HepG2 (cell line): ENCODE measurements around the gene PDPK1. TPM values are rescaled to one million over a fixed set of nuclear protein-coding genes. Genes with fewer than 3 reads are reported as not detected.

ENCODE experiments used
- ATAC-seq: fragments of 200-7000 bp; cut with Tn5 transposase; 3 replicates; pipeline ENCODE4 v1.9.1; 2020; ENCODE audit warnings: mild to moderate bottlenecking, moderate library complexity
- BruUV-seq: library from RNA; stranded (reverse); fragments of 400-500 nt; replicated peaks from 2 replicates; lab custom pipeline; 2021; lab: Mats Ljungman, UMichigan
- CTCF ChIA-PET: fragments of 300-600 bp; formaldehyde crosslinking; extraction: SDS; loops from one replicate; lab custom pipeline; 2021; ENCODE audit warnings: low total read pairs, inconsistent platforms, low intra/inter-chr PET ratio; lab: Yijun Ruan, JAX
- POLR2A ChIA-PET: fragments of 350-600 bp; sonication (Branson Sonifier 250); formaldehyde crosslinking; loops from one replicate; lab custom pipeline; 2020; ENCODE audit warnings: antibody characterized with exemption, inconsistent platforms; lab: Yijun Ruan, JAX
- DNase-seq: peaks from one replicate; pipeline ENCODE4 v3.0.0-alpha.2; 2015; ENCODE audit warnings: low spot score
- FAIRE-seq: peaks from 3 replicates; lab custom pipeline; 2011; peaks lifted over from hg19 to GRCh38; lab: Jason Lieb, UNC
- H2AFZ ChIP-seq: one replicate; pipeline ENCODE4 v1.6.1; 2011; ENCODE audit warnings: low read length, inconsistent platforms
- H3K27ac ChIP-seq: fragments of 300-600 bp; 3 replicates; pipeline ENCODE4 v1.8.0; 2011; ENCODE audit warnings: mixed run types, mild to moderate bottlenecking, mixed read lengths, low read length, inconsistent platforms; ENCODE audit not compliant: insufficient read depth; ENCODE audit errors: extremely low read length
- H3K27me3 ChIP-seq, 2 experiments: fragments of 200-600 bp in 1 of 2; 2 replicates in 1 of 2; 3 replicates in 1 of 2; pipeline versions ENCODE4 v1.6.0 to v1.8.0; 2011; ENCODE audit warnings: low read length in 2 of 2, mild to moderate bottlenecking in 2 of 2, moderate library complexity in 2 of 2, inconsistent platforms in 1 of 2; ENCODE audit not compliant: insufficient read depth in 2 of 2, control insufficient read depth in 1 of 2
- H3K36me3 ChIP-seq, 2 experiments: fragments of 200-600 bp in 1 of 2; replicated peaks in 1 of 2; 2 replicates in 1 of 2; 3 replicates in 1 of 2; pipeline versions ENCODE4 v1.5.1 to v1.8.0; 2011; ENCODE audit warnings: low read length in 2 of 2, inconsistent platforms in 1 of 2; ENCODE audit not compliant: insufficient read depth in 2 of 2, control insufficient read depth in 1 of 2
- H3K4me1 ChIP-seq: 2 replicates; pipeline ENCODE4 v1.5.1; 2012; ENCODE audit warnings: low read length, inconsistent platforms; ENCODE audit not compliant: insufficient read depth
- H3K4me2 ChIP-seq: 2 replicates; pipeline ENCODE4 v1.6.0; 2011; ENCODE audit warnings: low read depth, low read length, inconsistent platforms
- H3K4me3 ChIP-seq, 3 experiments: fragments of 200-600 bp in 1 of 3; sonication (generic), shearing (Covaris generic) in 1 of 3; replicated peaks in 1 of 3; 2 replicates each; pipeline ENCODE4 v1.5.1; 2011 to 2016; ENCODE audit warnings: low read length in 3 of 3, inconsistent platforms in 2 of 3, low read depth in 2 of 3, mild to moderate bottlenecking in 2 of 3, control low read depth in 1 of 3, mixed read lengths in 1 of 3; ENCODE audit not compliant: insufficient read depth in 1 of 3
- H3K79me2 ChIP-seq: one replicate; pipeline ENCODE4 v1.6.1; 2011; ENCODE audit warnings: low read length, inconsistent platforms; ENCODE audit not compliant: insufficient read depth
- H3K9ac ChIP-seq: 2 replicates; pipeline ENCODE4 v1.6.0; 2011; ENCODE audit warnings: mild to moderate bottlenecking, low read depth, low read length, inconsistent platforms; ENCODE audit not compliant: insufficient read depth
- H3K9me3 ChIP-seq: 2 replicates; pipeline ENCODE4 v1.5.1; 2012; ENCODE audit warnings: mild to moderate bottlenecking, low read length
- H4K20me1 ChIP-seq: 2 replicates; pipeline ENCODE4 v1.6.0; 2011; ENCODE audit warnings: inconsistent platforms, mild to moderate bottlenecking, low read length, moderate library complexity; ENCODE audit not compliant: insufficient read depth
- DMTF1 ChIP-seq: sonication (generic); formaldehyde crosslinking; IDR thresholded peaks from 2 replicates; pipeline ENCODE4 v1.4.0; 2020; ENCODE audit warnings: mild to moderate bottlenecking, missing genetic modification reagents
- HES4 ChIP-seq: sonication (generic); formaldehyde crosslinking; IDR thresholded peaks from 2 replicates; pipeline ENCODE4 v1.9.0; 2021; ENCODE audit warnings: mild to moderate bottlenecking, missing genetic modification reagents, borderline replicate concordance
- HNRNPH1 ChIP-seq: fragments of 200-400 bp; formaldehyde crosslinking; optimal IDR thresholded peaks from 2 replicates; pipeline ENCODE3; 2017; ENCODE audit warnings: mild to moderate bottlenecking, low read depth, low read length
- KLF11 ChIP-seq: IDR thresholded peaks from 2 replicates; pipeline ENCODE4 v1.6.1; 2016; ENCODE audit warnings: missing compliant biosample characterization
- WGBS: methylation state at CpG from one replicate; pipeline ENCODE4 v1.1.6; 2017; ENCODE audit warnings: low lambda C conversion rate; 5-methylcytosine and 5-hydroxymethylcytosine counted together
- in situ Hi-C: cut with HindIII; loops from 2 replicates; pipeline ENCODE4 v1.10.0; 2017; ENCODE audit warnings: low pct_unique_long_range_greater_than_20kb; ENCODE audit not compliant: extremely low pct_ligation_motif_present
- intact Hi-C: fragments of 100-400 bp; cut with micrococcal nuclease; formaldehyde crosslinking; loops from one replicate; pipeline ENCODE4 v1.10.0; 2022; ENCODE audit not compliant: unreplicated experiment
- polyA plus RNA-seq, 8 experiments: library from polyadenylated mRNA; depleted of rRNA in 3 of 8; stranded (reverse) in 7 of 8; unstranded in 1 of 8; fragments of >200 nt; fragmentation: Illumina TruSeq in 4 of 8; extraction: Trizol in 4 of 8; gene quantifications; 2 replicates each; pipeline versions ENCODE4 v1.2.1 to v1.2.3, GENCODE V29; 2011 to 2016; ENCODE audit warnings: low read depth in 4 of 8, missing spikeins in 1 of 8, mixed read lengths in 1 of 8; ENCODE audit not compliant: insufficient read depth in 1 of 8
- total RNA-seq, 5 experiments: library from RNA; depleted of rRNA; stranded (reverse); fragments of >200 nt; fragmentation: Illumina TruSeq; extraction: Trizol; gene quantifications; 2 replicates each; pipeline ENCODE4 v1.2.3, GENCODE V29; 2016; ENCODE audit warnings: low read depth in 1 of 5
- TF ChIP-seq, protein P1 (sequence below): sonication (generic); formaldehyde crosslinking; IDR thresholded peaks from 2 replicates; pipeline ENCODE4 v1.5.0; 2020; ENCODE audit warnings: mild to moderate bottlenecking, missing genetic modification reagents

Gene PDPK1
- total and polyA plus RNA-seq, 2 of the 13 experiments (the other 11 are each of a cell fraction or from before 2014, with no cell fraction given): 59.6 to 129 TPM

- BruUV-seq: no TSS peak
- no peak for TF ChIP-seq HES4 (CRISPR knock-in tag)
- no peak for TF ChIP-seq DMTF1 (CRISPR knock-in tag)
- TF ChIP-seq, protein P1, sequence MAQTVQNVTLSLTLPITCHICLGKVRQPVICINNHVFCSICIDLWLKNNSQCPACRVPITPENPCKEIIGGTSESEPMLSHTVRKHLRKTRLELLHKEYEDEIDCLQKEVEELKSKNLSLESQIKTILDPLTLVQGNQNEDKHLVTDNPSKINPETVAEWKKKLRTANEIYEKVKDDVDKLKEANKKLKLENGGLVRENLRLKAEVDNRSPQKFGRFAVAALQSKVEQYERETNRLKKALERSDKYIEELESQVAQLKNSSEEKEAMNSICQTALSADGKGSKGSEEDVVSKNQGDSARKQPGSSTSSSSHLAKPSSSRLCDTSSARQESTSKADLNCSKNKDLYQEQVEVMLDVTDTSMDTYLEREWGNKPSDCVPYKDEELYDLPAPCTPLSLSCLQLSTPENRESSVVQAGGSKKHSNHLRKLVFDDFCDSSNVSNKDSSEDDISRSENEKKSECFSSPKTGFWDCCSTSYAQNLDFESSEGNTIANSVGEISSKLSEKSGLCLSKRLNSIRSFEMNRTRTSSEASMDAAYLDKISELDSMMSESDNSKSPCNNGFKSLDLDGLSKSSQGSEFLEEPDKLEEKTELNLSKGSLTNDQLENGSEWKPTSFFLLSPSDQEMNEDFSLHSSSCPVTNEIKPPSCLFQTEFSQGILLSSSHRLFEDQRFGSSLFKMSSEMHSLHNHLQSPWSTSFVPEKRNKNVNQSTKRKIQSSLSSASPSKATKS (CRISPR knock-in tag): no peak
- no peak for TF ChIP-seq HNRNPH1
- TF ChIP-seq KLF11 (CRISPR knock-in tag): no peak
- Histone ChIP-seq H3K4me2 (no peak overlapping the region), H3K4me3 (no peak overlapping the region), H3K9ac (no peak overlapping the region), H4K20me1 (peaks cover 33% of the 10 kb centered on the region; the same call in 1 of the 2 replicates), H3K27me3 (no peaks in the 10 kb centered on the region), H3K9me3 (no peaks in the 10 kb centered on the region), H3K79me2 (peaks cover 19% of the 10 kb centered on the region), H3K4me1 (no peaks in the 10 kb centered on the region), H3K36me3 (peaks cover 36 to 91% of the 10 kb centered on the region in 2 experiments; a peak in 4 of 5 replicates), H3K27ac (no peak overlapping the region), H2AFZ (no peak overlapping the region)
- FAIRE-seq (no peak), DNase-seq (no peak), ATAC-seq (no peak)
- in situ Hi-C loops: no loop called here
- POLR2A ChIA-PET: no interaction called here
- WGBS: 98% methylated on average over 15 of the region's 15 CpGs
- CTCF ChIA-PET: no interaction called here
- intact Hi-C loops: no loop called here
Measured at GRCh38 chr16:2591476-2592240, 53.8 kb downstream of the PDPK1 start.
